ENCODE measurements around the gene C1orf174. TPM values are rescaled to one million over a fixed set of nuclear protein-coding genes. Genes with fewer than 3 reads are reported as not detected.

The C1orf174 gene
- total RNA-seq, 1 experiment from 2014 or later = 21.1 TPM

- no CpG with 5 or more reads among the region's 22 CpGs for WGBS (ENCODE audit: extremely low coverage, insufficient read length, low lambda C conversion rate)
- H3K9me3 Mint-ChIP-seq = no peaks in the 10 kb centered on the region
Measured at GRCh38 chr1:3907031-3907534, 7.0 kb upstream of the C1orf174 start.

More at GRCh38 chr1:3907031-3907534, 7.0 kb upstream of the C1orf174 start:
- H3K18ac ChIP-seq (ENCODE audit: insufficient read length, low read depth, low read length) = no peak overlapping the region
- Mint-ChIP-seq H3K4me1 (peaks cover 31 to 40% of the 10 kb centered on the region in 2 experiments), H3K27me3 (ENCODE audit: low read depth) (peaks cover 5% of the 10 kb centered on the region), H3K36me3 (ENCODE audit: insufficient read depth in 1 of 3, low read depth in 3 of 3) (no peaks in the 10 kb centered on the region; a peak in 1 of 7 replicates), H3K27ac (peak overlapping the region in 1 of 3 experiments; percentile 62; a peak in 1 of 7 replicates), H3K4me3 (no peak overlapping the region)
- H3K14ac ChIP-seq (ENCODE audit: insufficient read depth, low read length) = no peak overlapping the region
- DNase-seq = no peak
- no peak overlapping the region for H2BK5ac ChIP-seq (ENCODE audit: insufficient read length, low read length)
- no peak overlapping the region for H3K23ac ChIP-seq (ENCODE audit: insufficient read length, low read depth, low read length)
- H2AK5ac ChIP-seq (ENCODE audit: insufficient read length, low read length) = no peak overlapping the region
- H3T11ph ChIP-seq (ENCODE audit: low read length) = no peak overlapping the region
- no peak overlapping the region for H2BK120ac ChIP-seq (ENCODE audit: low read depth, low read length, poor library complexity, severe bottlenecking)
- H3K4me2 ChIP-seq (ENCODE audit: insufficient read depth, insufficient read length, low read length) = no peak overlapping the region
- no peak overlapping the region for H4K5ac ChIP-seq (ENCODE audit: insufficient read length, low read depth, low read length)
- H3K27me3 ChIP-seq (ENCODE audit: insufficient read depth, low read length) = no peaks in the 10 kb centered on the region
- H3K4ac ChIP-seq (ENCODE audit: low read depth, low read length) = no peak overlapping the region
- H3K79me2 ChIP-seq (ENCODE audit: insufficient read depth, low read length) = no peaks in the 10 kb centered on the region
- H2BK12ac ChIP-seq (ENCODE audit: insufficient read length, low read depth, low read length) = no peak overlapping the region
- no peak overlapping the region for H2AFZ ChIP-seq (ENCODE audit: low read length)
- no peaks in the 10 kb centered on the region for H3K79me1 ChIP-seq (ENCODE audit: insufficient read depth, low read depth, low read length, poor library complexity, severe bottlenecking)
- H3K9ac ChIP-seq (ENCODE audit: extremely low read depth, insufficient read length, low read length) = no peak overlapping the region
- H4K20me1 ChIP-seq (ENCODE audit: control insufficient read depth, insufficient read depth, insufficient read length) = no peaks in the 10 kb centered on the region
- H3K27ac ChIP-seq (ENCODE audit: insufficient read length, low read depth, low read length) = no peak overlapping the region
- no peaks in the 10 kb centered on the region for H3K23me2 ChIP-seq (ENCODE audit: insufficient read length, low read depth, low read length, poor library complexity, severe bottlenecking)
- no peak overlapping the region for H2BK15ac ChIP-seq (ENCODE audit: low read depth, low read length)
- no peak overlapping the region for H4K91ac ChIP-seq (ENCODE audit: insufficient read length, low read depth, low read length)
- TF ChIP-seq CTCF (conservative IDR thresholded peaks at IDR 0.05) = peak; percentile 54
- H2BK20ac ChIP-seq (ENCODE audit: low read depth, low read length, poor library complexity, severe bottlenecking) = no peak overlapping the region
- H3K9me3 ChIP-seq (ENCODE audit: control insufficient read depth, low read depth, low read length) = no peaks in the 10 kb centered on the region
- no peak overlapping the region for H3K56ac ChIP-seq (ENCODE audit: insufficient read length, low read depth, low read length)
- no peaks in the 10 kb centered on the region; the same call in 1 of the 2 replicates for H3K4me1 ChIP-seq (ENCODE audit: insufficient read depth, low read length)
- H4K8ac ChIP-seq (replicated peaks; ENCODE audit: insufficient read length, low read depth, low read length) = no peak overlapping the region
